MM.1S (cell line): ENCODE measurements around the gene C16orf89.

Source experiments
- CTCF ChIP-seq: fragments of 300-600 bp; sonication (generic); IDR thresholded peaks from 2 replicates; pipeline ENCODE4 v1.5.1; 2016; ENCODE audit warnings: antibody characterized with exemption, low read length, mixed read lengths
- EZH2phosphoT487 ChIP-seq: fragments of 300-600 bp; sonication (generic); IDR thresholded peaks from 2 replicates; pipeline ENCODE4 v1.6.1; 2018; ENCODE audit warnings: antibody characterized with exemption, low read length

- no peak for TF ChIP-seq CTCF
- TF ChIP-seq EZH2phosphoT487 = no peak
Observed at GRCh38 chr16:5069048-5069447, 3.3 kb upstream of the C16orf89 start.
